Stimulated activated CD4-positive, alpha-beta T cell treated with anti-CD3 and anti-CD28 coated beads, Interleukin-4, amount 100 ng/mL, for 4 hours (primary cell): ENCODE results near the gene RAPGEF5.

Experiments
- DNase-seq, 2 experiments: peaks; one replicate each; pipeline ENCODE4 v3.0.0-alpha.2; 2020

The RAPGEF5 gene

GRCh38 chr7:22146961-22147512, 209.9 kb downstream of the RAPGEF5 start:
- DNase-seq = no peak

GRCh38 chr7:22144950-22145349, 212.0 kb downstream of the RAPGEF5 start:
- no peak for DNase-seq

- no peak for DNase-seq
Observed at GRCh38 chr7:22143491-22143890, 213.5 kb downstream of the RAPGEF5 start.

- DNase-seq = no peak
Observed at GRCh38 chr7:22142572-22142971, 214.4 kb downstream of the RAPGEF5 start.

GRCh38 chr7:22141355-22141754, 215.6 kb downstream of the RAPGEF5 start:
- DNase-seq = no peak

GRCh38 chr7:22140578-22140977, 216.4 kb downstream of the RAPGEF5 start:
- no peak for DNase-seq

- no peak for DNase-seq
Observed at GRCh38 chr7:22138886-22139285, 218.1 kb downstream of the RAPGEF5 start.

GRCh38 chr7:22138106-22138505, 218.8 kb downstream of the RAPGEF5 start:
- no peak for DNase-seq

- no peak for DNase-seq
Observed at GRCh38 chr7:22137466-22137865, 219.5 kb downstream of the RAPGEF5 start.

- no peak for DNase-seq
Observed at GRCh38 chr7:22137026-22137425, 219.9 kb downstream of the RAPGEF5 start.

- DNase-seq = no peak
Observed at GRCh38 chr7:22129819-22130580, 227.0 kb downstream of the RAPGEF5 start.

- no peak for DNase-seq
Observed at GRCh38 chr7:22129166-22129565, 227.8 kb downstream of the RAPGEF5 start.

GRCh38 chr7:22128528-22128920, 228.4 kb downstream of the RAPGEF5 start:
- no peak for DNase-seq

- DNase-seq = no peak
Observed at GRCh38 chr7:22127835-22128527, 229.0 kb downstream of the RAPGEF5 start.

- no peak for DNase-seq
Observed at GRCh38 chr7:22125436-22125835, 231.5 kb downstream of the RAPGEF5 start.

- DNase-seq = no peak
Observed at GRCh38 chr7:22124941-22125340, 232.0 kb downstream of the RAPGEF5 start.

GRCh38 chr7:22123139-22123538, 233.8 kb downstream of the RAPGEF5 start:
- DNase-seq = no peak

GRCh38 chr7:22121702-22122474, 235.1 kb downstream of the RAPGEF5 start:
- no peak for DNase-seq

- DNase-seq = no peak
Observed at GRCh38 chr7:22120391-22121053, 236.4 kb downstream of the RAPGEF5 start.

- no peak for DNase-seq
Observed at GRCh38 chr7:22117222-22117621, 239.7 kb downstream of the RAPGEF5 start.

- DNase-seq = no peak
Observed at GRCh38 chr7:22116451-22117030, 240.4 kb downstream of the RAPGEF5 start.

- no peak for DNase-seq
Observed at GRCh38 chr7:22115689-22116088, 241.3 kb downstream of the RAPGEF5 start.
